Stimulated activated CD4-positive, alpha-beta T cell treated with anti-CD3 and anti-CD28 coated beads, TNF-alpha, amount 100 ng/mL, for 1 hour (primary cell): ENCODE results near the gene RASAL2.
"Not testable (repeated sequence)": the region's sequence is repeated elsewhere in the genome, so short reads cannot be mapped to it uniquely, and the experiment has no call there.

Experiments
- DNase-seq, 3 donors: peaks; one replicate each; pipeline ENCODE4 v3.0.0-alpha.2; 2020; ENCODE audit warnings: low read depth in 3 of 3, low spot score in 1 of 3

The RASAL2 gene

GRCh38 chr1:178230881-178231409, 137.0 kb downstream of the RASAL2 start:
- DNase-seq, result no peak

GRCh38 chr1:178232108-178232507, 138.2 kb downstream of the RASAL2 start:
- no peak for DNase-seq

GRCh38 chr1:178232949-178233348, 139.0 kb downstream of the RASAL2 start:
- no peak for DNase-seq

- DNase-seq, result no peak
Observed at GRCh38 chr1:178237121-178237520, 143.2 kb downstream of the RASAL2 start.

GRCh38 chr1:178238722-178239510, 145.0 kb downstream of the RASAL2 start:
- no peak for DNase-seq

GRCh38 chr1:178241057-178241456, 147.2 kb downstream of the RASAL2 start:
- no peak for DNase-seq

- DNase-seq, result no peak
Observed at GRCh38 chr1:178241837-178242236, 147.9 kb downstream of the RASAL2 start.

- DNase-seq, result no peak
Observed at GRCh38 chr1:178243119-178243518, 149.2 kb downstream of the RASAL2 start.

- DNase-seq, result no peak
Observed at GRCh38 chr1:178243890-178244289, 150.0 kb downstream of the RASAL2 start.

GRCh38 chr1:178248284-178248683, 154.4 kb downstream of the RASAL2 start:
- DNase-seq, result not testable (repeated sequence)

- not testable (repeated sequence) for DNase-seq
Observed at GRCh38 chr1:178253581-178253980, 159.7 kb downstream of the RASAL2 start.

GRCh38 chr1:178254433-178254832, 160.5 kb downstream of the RASAL2 start:
- no peak for DNase-seq

GRCh38 chr1:178258536-178258935, 164.6 kb downstream of the RASAL2 start:
- no peak for DNase-seq

- no peak for DNase-seq
Observed at GRCh38 chr1:178262120-178262500, 168.2 kb downstream of the RASAL2 start.

- DNase-seq, result no peak
Observed at GRCh38 chr1:178263341-178263740, 169.4 kb downstream of the RASAL2 start.

- DNase-seq, result no peak
Observed at GRCh38 chr1:178266113-178266512, 172.2 kb downstream of the RASAL2 start.

- no peak for DNase-seq
Observed at GRCh38 chr1:178266619-178267066, 172.7 kb downstream of the RASAL2 start.

GRCh38 chr1:178267646-178268094, 173.8 kb downstream of the RASAL2 start:
- DNase-seq, result no peak

- no peak for DNase-seq
Observed at GRCh38 chr1:178271471-178271870, 177.6 kb downstream of the RASAL2 start.

- DNase-seq, result no peak
Observed at GRCh38 chr1:178273707-178274410, 180.0 kb downstream of the RASAL2 start.

GRCh38 chr1:178275049-178275448, 181.1 kb downstream of the RASAL2 start:
- DNase-seq, result no peak

- no peak for DNase-seq
Observed at GRCh38 chr1:178275553-178275952, 181.6 kb downstream of the RASAL2 start.
